ENCODE results near the gene NOS3. TPM values are rescaled to one million over a fixed set of nuclear protein-coding genes. Genes with fewer than 3 reads are reported as not detected.

The NOS3 gene
- total and polyA plus RNA-seq, 2 of the 13 experiments (the other 11 are each of a cell fraction or from before 2014, with no cell fraction given), result 3.7 to 7.5 TPM

DNA sequence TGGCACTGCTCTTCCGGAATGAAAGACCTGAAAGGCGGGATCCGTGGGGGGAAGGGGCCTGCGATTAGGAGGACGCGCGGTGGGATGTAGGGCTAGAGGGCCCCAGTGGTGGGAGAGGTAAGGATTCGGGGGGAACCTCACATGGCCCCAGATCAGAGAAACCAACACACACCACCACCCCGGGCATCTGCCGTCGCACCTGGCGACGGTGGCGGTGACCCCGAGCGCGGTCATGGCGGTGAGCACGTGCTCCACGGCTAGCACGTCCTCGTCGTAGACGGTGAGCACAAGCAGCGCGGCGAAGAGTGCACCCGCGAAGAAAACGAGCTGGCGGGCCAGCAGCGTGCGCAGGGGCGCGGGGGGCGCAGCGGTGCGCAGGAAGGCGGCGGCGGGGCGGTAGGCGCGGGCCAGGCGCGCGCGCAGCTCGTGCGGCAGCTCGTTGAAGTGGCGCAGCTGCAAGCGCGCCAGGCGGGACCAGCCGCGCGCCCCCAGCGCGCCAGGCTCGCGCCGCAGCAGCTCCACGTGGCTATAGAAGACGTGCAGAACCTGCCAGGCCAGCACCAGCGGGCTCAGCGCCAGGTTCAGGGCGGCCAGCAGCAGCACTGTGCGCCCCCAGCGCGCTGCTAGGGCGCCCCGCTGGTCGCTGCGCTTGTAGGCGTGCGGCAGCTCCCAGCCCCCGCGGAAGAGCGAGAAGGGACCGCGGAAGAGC is 27.8 kb downstream of the NOS3 start (continued):
- TF ChIP-seq, protein P1, sequence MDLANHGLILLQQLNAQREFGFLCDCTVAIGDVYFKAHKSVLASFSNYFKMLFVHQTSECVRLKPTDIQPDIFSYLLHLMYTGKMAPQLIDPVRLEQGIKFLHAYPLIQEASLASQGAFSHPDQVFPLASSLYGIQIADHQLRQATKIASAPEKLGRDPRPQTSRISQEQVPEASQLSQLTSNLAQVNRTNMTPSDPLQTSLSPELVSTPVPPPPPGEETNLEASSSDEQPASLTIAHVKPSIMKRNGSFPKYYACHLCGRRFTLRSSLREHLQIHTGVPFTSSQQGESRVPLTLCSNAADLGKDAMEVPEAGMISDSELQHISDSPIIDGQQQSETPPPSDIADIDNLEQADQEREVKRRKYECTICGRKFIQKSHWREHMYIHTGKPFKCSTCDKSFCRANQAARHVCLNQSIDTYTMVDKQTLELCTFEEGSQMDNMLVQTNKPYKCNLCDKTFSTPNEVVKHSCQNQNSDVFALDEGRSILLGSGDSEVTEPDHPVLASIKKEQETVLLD (CRISPR knock-in tag; IDR thresholded peaks at IDR 0.05; ENCODE audit: low read depth), result peak; percentile 69; the same call in 1 of the 2 replicates
- no peak for TF ChIP-seq NFYB (CRISPR knock-in tag; IDR thresholded peaks at IDR 0.05)
- TF ChIP-seq HIVEP1 (CRISPR knock-in tag; IDR thresholded peaks at IDR 0.05), result 0 out of 2 replicates have a peak, but pooled peaks have one; percentile 9
- TF ChIP-seq, protein P2, sequence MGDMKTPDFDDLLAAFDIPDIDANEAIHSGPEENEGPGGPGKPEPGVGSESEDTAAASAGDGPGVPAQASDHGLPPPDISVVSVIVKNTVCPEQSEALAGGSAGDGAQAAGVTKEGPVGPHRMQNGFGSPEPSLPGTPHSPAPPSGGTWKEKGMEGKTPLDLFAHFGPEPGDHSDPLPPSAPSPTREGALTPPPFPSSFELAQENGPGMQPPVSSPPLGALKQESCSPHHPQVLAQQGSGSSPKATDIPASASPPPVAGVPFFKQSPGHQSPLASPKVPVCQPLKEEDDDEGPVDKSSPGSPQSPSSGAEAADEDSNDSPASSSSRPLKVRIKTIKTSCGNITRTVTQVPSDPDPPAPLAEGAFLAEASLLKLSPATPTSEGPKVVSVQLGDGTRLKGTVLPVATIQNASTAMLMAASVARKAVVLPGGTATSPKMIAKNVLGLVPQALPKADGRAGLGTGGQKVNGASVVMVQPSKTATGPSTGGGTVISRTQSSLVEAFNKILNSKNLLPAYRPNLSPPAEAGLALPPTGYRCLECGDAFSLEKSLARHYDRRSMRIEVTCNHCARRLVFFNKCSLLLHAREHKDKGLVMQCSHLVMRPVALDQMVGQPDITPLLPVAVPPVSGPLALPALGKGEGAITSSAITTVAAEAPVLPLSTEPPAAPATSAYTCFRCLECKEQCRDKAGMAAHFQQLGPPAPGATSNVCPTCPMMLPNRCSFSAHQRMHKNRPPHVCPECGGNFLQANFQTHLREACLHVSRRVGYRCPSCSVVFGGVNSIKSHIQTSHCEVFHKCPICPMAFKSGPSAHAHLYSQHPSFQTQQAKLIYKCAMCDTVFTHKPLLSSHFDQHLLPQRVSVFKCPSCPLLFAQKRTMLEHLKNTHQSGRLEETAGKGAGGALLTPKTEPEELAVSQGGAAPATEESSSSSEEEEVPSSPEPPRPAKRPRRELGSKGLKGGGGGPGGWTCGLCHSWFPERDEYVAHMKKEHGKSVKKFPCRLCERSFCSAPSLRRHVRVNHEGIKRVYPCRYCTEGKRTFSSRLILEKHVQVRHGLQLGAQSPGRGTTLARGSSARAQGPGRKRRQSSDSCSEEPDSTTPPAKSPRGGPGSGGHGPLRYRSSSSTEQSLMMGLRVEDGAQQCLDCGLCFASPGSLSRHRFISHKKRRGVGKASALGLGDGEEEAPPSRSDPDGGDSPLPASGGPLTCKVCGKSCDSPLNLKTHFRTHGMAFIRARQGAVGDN (CRISPR knock-in tag; IDR thresholded peaks at IDR 0.05), result peak; percentile 66
- TF ChIP-seq HOXA3 (CRISPR knock-in tag; IDR thresholded peaks at IDR 0.05), result 0 out of 2 replicates have a peak, but pooled peaks have one; percentile 24
- TF ChIP-seq, protein P3, sequence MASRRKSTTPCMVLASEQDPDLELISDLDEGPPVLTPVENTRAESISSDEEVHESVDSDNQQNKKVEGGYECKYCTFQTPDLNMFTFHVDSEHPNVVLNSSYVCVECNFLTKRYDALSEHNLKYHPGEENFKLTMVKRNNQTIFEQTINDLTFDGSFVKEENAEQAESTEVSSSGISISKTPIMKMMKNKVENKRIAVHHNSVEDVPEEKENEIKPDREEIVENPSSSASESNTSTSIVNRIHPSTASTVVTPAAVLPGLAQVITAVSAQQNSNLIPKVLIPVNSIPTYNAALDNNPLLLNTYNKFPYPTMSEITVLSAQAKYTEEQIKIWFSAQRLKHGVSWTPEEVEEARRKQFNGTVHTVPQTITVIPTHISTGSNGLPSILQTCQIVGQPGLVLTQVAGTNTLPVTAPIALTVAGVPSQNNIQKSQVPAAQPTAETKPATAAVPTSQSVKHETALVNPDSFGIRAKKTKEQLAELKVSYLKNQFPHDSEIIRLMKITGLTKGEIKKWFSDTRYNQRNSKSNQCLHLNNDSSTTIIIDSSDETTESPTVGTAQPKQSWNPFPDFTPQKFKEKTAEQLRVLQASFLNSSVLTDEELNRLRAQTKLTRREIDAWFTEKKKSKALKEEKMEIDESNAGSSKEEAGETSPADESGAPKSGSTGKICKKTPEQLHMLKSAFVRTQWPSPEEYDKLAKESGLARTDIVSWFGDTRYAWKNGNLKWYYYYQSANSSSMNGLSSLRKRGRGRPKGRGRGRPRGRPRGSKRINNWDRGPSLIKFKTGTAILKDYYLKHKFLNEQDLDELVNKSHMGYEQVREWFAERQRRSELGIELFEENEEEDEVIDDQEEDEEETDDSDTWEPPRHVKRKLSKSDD (CRISPR knock-in tag; IDR thresholded peaks at IDR 0.05; ENCODE audit: low read depth), result peak; percentile 82
- TF ChIP-seq NONO (IDR thresholded peaks at IDR 0.05), result no peak
- TF ChIP-seq NONO (CRISPR knock-in tag; conservative IDR thresholded peaks at IDR 0.05), result peak; percentile 36; the same call in 1 of the 2 replicates
- TF ChIP-seq, protein P4, sequence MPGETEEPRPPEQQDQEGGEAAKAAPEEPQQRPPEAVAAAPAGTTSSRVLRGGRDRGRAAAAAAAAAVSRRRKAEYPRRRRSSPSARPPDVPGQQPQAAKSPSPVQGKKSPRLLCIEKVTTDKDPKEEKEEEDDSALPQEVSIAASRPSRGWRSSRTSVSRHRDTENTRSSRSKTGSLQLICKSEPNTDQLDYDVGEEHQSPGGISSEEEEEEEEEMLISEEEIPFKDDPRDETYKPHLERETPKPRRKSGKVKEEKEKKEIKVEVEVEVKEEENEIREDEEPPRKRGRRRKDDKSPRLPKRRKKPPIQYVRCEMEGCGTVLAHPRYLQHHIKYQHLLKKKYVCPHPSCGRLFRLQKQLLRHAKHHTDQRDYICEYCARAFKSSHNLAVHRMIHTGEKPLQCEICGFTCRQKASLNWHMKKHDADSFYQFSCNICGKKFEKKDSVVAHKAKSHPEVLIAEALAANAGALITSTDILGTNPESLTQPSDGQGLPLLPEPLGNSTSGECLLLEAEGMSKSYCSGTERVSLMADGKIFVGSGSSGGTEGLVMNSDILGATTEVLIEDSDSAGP (CRISPR knock-in tag; IDR thresholded peaks at IDR 0.05; ENCODE audit: borderline replicate concordance), result 0 out of 2 replicates have a peak, but pooled peaks have one; percentile 1
- TF ChIP-seq ZNF451 (CRISPR knock-in tag; IDR thresholded peaks at IDR 0.05), result 0 out of 2 replicates have a peak, but pooled peaks have one; percentile 39
- no peak for TF ChIP-seq HHEX (CRISPR knock-in tag; IDR thresholded peaks at IDR 0.05)
- TF ChIP-seq, protein P5, sequence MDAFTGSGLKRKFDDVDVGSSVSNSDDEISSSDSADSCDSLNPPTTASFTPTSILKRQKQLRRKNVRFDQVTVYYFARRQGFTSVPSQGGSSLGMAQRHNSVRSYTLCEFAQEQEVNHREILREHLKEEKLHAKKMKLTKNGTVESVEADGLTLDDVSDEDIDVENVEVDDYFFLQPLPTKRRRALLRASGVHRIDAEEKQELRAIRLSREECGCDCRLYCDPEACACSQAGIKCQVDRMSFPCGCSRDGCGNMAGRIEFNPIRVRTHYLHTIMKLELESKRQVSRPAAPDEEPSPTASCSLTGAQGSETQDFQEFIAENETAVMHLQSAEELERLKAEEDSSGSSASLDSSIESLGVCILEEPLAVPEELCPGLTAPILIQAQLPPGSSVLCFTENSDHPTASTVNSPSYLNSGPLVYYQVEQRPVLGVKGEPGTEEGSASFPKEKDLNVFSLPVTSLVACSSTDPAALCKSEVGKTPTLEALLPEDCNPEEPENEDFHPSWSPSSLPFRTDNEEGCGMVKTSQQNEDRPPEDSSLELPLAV (CRISPR knock-in tag; conservative IDR thresholded peaks at IDR 0.05; ENCODE audit: low read depth), result 0 out of 2 replicates have a peak, but pooled peaks have one; percentile 45
- no peak for TF ChIP-seq NR2F6 (IDR thresholded peaks at IDR 0.05)
- no peak for TF ChIP-seq NR2F6 (CRISPR knock-in tag; IDR thresholded peaks at IDR 0.05)
- no peak for TF ChIP-seq SP1 (IDR thresholded peaks at IDR 0.05)
- TF ChIP-seq SP1 (CRISPR knock-in tag; IDR thresholded peaks at IDR 0.05), result no peak
- TF ChIP-seq, protein P6, sequence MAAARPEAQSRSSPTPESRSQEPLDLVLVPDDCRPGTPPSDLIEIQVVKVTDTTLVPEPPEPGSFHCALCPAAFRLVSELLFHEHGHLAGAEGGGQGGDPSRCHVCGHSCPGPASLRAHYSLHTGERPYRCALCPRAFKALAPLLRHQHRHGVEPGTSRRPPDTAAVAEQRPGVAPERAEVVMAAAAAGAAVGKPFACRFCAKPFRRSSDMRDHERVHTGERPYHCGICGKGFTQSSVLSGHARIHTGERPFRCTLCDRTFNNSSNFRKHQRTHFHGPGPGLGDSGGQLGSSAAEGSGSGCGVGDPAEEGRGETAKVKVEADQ (CRISPR knock-in tag; IDR thresholded peaks at IDR 0.05; ENCODE audit: borderline replicate concordance), result no peak
